ENCODE measurements around the gene CHIC2.

GRCh38 chr4:53963336-53963735 is 101.1 kb downstream of the CHIC2 start:
- TF ChIP-seq POLR2A (IDR thresholded peaks at IDR 0.05; ENCODE audit: low read depth, low read length) (no peak), RAD21 (IDR thresholded peaks at IDR 0.05; ENCODE audit: low read length) (no peak), MAFK (IDR thresholded peaks at IDR 0.05; ENCODE audit: low read depth, low read length) (no peak), MAZ (IDR thresholded peaks at IDR 0.05; ENCODE audit: borderline replicate concordance, low read depth, low read length) (no peak), CEBPB (IDR thresholded peaks at IDR 0.05; ENCODE audit: low read depth, low read length) (no peak), ELK1 (IDR thresholded peaks at IDR 0.05; ENCODE audit: borderline replicate concordance, low read depth, low read length) (no peak), BHLHE40 (IDR thresholded peaks at IDR 0.05; ENCODE audit: low read depth, low read length) (no peak), RFX5 (IDR thresholded peaks at IDR 0.05; ENCODE audit: low read depth, low read length) (no peak), SMC3 (IDR thresholded peaks at IDR 0.05; ENCODE audit: low read depth, low read length) (no peak), FOS (IDR thresholded peaks at IDR 0.05; ENCODE audit: low read depth, low read length) (no peak), MXI1 (IDR thresholded peaks at IDR 0.05; ENCODE audit: borderline replicate concordance, low read depth, low read length) (no peak)
- TF ChIP-seq, protein P1, sequence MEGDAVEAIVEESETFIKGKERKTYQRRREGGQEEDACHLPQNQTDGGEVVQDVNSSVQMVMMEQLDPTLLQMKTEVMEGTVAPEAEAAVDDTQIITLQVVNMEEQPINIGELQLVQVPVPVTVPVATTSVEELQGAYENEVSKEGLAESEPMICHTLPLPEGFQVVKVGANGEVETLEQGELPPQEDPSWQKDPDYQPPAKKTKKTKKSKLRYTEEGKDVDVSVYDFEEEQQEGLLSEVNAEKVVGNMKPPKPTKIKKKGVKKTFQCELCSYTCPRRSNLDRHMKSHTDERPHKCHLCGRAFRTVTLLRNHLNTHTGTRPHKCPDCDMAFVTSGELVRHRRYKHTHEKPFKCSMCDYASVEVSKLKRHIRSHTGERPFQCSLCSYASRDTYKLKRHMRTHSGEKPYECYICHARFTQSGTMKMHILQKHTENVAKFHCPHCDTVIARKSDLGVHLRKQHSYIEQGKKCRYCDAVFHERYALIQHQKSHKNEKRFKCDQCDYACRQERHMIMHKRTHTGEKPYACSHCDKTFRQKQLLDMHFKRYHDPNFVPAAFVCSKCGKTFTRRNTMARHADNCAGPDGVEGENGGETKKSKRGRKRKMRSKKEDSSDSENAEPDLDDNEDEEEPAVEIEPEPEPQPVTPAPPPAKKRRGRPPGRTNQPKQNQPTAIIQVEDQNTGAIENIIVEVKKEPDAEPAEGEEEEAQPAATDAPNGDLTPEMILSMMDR (conservative IDR thresholded peaks at IDR 0.05; ENCODE audit: low read depth, low read length) = no peak
- TF ChIP-seq, protein P2, sequence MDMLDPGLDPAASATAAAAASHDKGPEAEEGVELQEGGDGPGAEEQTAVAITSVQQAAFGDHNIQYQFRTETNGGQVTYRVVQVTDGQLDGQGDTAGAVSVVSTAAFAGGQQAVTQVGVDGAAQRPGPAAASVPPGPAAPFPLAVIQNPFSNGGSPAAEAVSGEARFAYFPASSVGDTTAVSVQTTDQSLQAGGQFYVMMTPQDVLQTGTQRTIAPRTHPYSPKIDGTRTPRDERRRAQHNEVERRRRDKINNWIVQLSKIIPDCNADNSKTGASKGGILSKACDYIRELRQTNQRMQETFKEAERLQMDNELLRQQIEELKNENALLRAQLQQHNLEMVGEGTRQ (IDR thresholded peaks at IDR 0.05; ENCODE audit: low read depth, low read length) = no peak
